Right lobe of liver (tissue), 4 donors: ENCODE results near the gene DDR2.

Experiments
- POLR2A ChIP-seq: fragments of 450-650 bp; IDR thresholded peaks from one replicate; pipeline ENCODE4 v1.6.1; 2017; ENCODE audit warnings: antibody characterized with exemption, mild to moderate bottlenecking
- TF ChIP-seq, protein P1 (sequence below), 4 donors: fragments of 200-600 bp in 3 of 4; fragments of 450-650 bp in 1 of 4; IDR thresholded peaks; one replicate each; pipeline versions ENCODE4 v1.5.1 to v1.8.0; 2016 to 2022; ENCODE audit warnings: antibody characterized with exemption in 4 of 4, mild to moderate bottlenecking in 2 of 4
- donor health status: DM: no; HTN: no; CAD: no.
- donor health status: DM: no; HTN: no; CAD: no.
- donor health status: DM: no; HTN: yes; CAD: no.

DNA sequence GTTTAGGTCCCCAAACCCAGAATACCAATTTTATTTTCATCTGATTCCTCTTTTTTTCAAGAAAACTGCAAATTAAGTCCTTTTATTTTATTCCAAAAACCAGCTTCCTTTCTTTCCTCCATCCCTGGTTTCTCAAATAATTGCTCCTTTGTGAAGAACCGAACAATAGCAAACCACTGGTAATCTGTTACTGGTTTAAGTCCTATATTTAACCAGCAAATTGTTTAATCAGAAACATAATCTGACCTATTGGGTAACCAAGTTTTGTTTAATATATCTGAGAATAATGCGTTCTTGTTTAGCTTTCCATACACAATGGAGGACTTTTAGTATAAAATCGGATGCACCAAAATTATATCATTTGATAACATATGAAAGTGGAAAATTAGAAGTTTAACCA lies 13.2 kb upstream of the DDR2 start:
- no peak for TF ChIP-seq POLR2A
- TF ChIP-seq, protein P1, sequence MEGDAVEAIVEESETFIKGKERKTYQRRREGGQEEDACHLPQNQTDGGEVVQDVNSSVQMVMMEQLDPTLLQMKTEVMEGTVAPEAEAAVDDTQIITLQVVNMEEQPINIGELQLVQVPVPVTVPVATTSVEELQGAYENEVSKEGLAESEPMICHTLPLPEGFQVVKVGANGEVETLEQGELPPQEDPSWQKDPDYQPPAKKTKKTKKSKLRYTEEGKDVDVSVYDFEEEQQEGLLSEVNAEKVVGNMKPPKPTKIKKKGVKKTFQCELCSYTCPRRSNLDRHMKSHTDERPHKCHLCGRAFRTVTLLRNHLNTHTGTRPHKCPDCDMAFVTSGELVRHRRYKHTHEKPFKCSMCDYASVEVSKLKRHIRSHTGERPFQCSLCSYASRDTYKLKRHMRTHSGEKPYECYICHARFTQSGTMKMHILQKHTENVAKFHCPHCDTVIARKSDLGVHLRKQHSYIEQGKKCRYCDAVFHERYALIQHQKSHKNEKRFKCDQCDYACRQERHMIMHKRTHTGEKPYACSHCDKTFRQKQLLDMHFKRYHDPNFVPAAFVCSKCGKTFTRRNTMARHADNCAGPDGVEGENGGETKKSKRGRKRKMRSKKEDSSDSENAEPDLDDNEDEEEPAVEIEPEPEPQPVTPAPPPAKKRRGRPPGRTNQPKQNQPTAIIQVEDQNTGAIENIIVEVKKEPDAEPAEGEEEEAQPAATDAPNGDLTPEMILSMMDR (IDR thresholded peaks at IDR 0.05): no peak
